NT2/D1 (cell line): Measurements from ENCODE around the gene AGAP2.

ENCODE experiments used
- SUZ12 ChIP-seq: IDR thresholded peaks from 2 replicates; pipeline ENCODE4 v1.6.1; 2011; ENCODE audit not compliant: insufficient read length, insufficient read depth; ENCODE audit errors: extremely low read depth
- YY1 ChIP-seq: IDR thresholded peaks from 2 replicates; pipeline ENCODE4 v1.6.1; 2011; ENCODE audit not compliant: insufficient read length, insufficient read depth

GRCh38 chr12:57712701-57713100 is 25.8 kb downstream of the AGAP2 start:
- TF ChIP-seq YY1 (no peak), SUZ12 (no peak)
